Uterus (tissue), 2 donors: Measurements from ENCODE around the gene EFNB1.

Experiments used
- CTCF ChIP-seq, 4 experiments: fragments of 200-600 bp in 2 of 4; fragments of 450-650 bp in 2 of 4; sonication (generic) in 2 of 4; IDR thresholded peaks; one replicate each; pipeline ENCODE4 v1.5.1; 2016 to 2019; ENCODE audit warnings: antibody characterized with exemption in 4 of 4, mild to moderate bottlenecking in 2 of 4, moderate library complexity in 1 of 4
- POLR2A ChIP-seq, 2 donors: fragments of 450-650 bp; IDR thresholded peaks; one replicate each; pipeline ENCODE4 v1.6.1; 2016; ENCODE audit warnings: antibody characterized with exemption in 2 of 2, mild to moderate bottlenecking in 1 of 2, moderate library complexity in 1 of 2

GRCh38 chrX:68794461-68794860, 34.4 kb upstream of the EFNB1 start:
- TF ChIP-seq POLR2A (IDR thresholded peaks at IDR 0.05) (no peak), CTCF (IDR thresholded peaks at IDR 0.05) (no peak)
